Activated CD8-positive, alpha-beta memory T cell treated with anti-CD3 and anti-CD28 coated beads, Interleukin-2, amount 50 U/mL, for 1 hour (primary cell): ENCODE results near the gene DUSP23.
A peak's percentile ranks its signal among the peaks of the same experiment; 100 is the strongest.

ENCODE experiments used
- DNase-seq: peaks from one replicate; pipeline ENCODE4 v3.0.0-alpha.2; 2020; ENCODE audit errors: extremely low read depth

DUSP23 gene

DNA sequence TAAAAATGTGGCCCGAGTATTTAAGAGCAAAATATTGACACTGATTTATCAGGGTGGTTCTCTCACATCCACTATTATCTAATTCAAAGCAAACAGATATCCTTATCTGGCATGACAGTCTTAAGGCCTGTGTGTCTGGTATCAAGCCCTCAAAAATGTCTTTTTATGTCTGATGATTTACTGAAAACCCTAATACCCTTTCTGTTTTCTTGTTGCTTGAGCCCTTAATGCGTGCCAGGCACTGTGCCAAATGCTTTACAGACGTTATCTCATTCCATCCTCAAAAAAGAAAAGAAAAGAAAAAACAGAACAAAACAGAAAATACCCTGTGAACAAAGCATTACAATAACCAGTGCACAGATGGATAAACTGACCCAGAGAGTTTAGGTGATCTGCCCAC is 5.7 kb downstream of the DUSP23 start:
- no peak for DNase-seq

DNA sequence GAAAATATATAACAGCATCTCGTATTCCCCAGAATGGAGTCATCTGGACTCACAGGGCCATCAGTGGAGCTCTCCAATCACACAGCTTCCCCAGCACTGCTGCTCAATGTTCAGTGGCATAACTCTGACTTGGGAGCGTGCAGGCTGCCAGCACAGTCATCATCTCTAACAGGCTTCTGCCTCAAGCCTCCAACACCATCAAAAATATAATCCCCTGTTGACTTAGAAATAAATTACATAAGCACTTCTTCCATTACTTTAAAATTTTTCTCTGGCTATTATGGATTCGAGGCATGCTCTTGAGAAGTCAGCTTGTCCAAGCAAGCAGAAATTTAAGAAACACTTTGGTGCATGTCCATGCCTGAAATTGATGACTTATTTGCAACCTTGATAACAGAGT is 6.2 kb downstream of the DUSP23 start:
- no peak for DNase-seq

DNA sequence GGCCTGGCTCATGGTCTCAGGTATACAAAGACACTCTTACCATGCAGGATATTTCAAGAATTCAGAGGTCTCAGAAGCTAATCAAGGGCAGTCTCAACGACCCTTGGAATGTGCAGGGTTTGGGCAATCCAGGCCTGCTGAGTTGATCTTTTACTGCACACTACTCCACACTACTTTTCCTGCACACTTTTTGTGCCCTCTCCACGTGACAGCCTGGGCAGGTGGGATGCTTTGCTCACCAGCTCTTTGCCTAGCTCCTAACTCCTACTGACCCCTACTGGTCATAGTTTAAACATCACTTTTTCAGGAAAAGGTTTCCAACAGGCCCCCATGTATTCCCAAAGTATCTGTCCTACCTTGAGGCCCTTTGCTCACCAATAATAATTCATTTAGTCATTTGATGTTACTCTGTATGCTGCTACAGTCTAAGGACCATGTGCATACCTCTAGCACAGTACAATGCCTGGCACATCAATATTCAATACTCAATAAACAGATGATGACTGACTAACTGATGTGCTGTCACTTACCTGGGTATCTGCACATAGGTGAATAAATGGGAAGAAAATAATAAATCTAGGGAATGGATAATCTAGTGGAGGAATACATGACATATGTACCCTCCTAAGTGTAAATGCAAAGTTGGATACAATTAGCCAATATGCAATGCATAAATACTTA is 9.6 kb downstream of the DUSP23 start:
- no peak for DNase-seq

DNA sequence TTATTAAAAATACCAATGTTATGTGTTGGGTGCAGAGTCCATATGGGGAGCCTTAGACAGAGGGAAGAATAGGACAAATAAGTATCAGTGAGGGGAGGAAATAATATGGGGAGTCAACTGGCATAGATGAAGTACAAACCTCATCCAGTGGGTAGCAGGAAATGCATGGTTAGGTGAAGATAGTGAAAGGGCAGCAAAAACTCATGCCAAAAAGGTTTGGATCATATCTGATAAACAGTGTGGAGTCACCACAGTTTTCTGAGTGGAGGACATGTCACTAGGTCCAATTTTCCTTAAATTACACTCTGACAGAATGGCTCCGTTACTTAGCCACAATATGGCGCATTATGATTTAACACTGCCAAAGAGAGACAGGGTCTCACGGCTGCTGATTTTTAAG is 10.3 kb downstream of the DUSP23 start:
- DNase-seq = no peak

DNA sequence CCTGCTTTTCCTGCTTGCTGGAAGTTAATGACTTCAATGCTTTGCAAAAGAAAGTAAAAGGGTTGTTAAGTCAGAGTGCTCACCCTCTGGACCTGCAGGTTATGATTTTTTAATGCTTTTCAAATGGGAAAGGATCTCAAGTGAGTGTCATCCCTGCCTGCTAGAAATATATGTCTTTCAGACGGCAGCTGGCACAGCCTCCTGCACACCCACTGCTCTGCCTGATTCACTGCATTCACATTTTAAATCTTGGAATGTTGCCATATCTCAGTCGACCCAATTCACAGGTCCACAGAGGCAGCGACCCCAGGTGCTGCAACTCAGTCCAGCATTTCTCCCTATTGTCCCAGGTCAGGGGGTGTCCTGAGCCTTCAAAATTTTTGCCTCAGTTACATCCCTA is 10.7 kb downstream of the DUSP23 start:
- DNase-seq = no peak

DNA sequence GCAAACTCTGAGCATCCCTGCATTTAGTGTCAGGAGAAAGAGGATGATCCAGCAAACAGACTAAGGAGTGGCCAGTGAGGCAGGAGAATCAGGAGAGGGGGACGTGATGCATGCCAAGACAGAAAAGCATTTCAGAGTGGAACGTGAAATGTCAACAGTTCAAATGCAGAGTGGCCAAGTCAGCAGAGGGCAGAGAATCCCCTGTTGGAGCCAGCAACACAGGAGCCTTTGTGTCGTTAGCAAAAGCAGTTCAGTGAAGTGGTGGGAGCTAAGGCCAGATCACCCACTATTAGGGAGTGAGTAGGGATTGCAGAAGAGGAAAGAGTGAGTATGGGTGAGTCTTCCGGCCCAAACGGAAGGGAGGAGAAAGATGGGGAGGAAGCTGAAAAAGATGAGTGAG is 14.8 kb downstream of the DUSP23 start:
- DNase-seq = no peak

DNA sequence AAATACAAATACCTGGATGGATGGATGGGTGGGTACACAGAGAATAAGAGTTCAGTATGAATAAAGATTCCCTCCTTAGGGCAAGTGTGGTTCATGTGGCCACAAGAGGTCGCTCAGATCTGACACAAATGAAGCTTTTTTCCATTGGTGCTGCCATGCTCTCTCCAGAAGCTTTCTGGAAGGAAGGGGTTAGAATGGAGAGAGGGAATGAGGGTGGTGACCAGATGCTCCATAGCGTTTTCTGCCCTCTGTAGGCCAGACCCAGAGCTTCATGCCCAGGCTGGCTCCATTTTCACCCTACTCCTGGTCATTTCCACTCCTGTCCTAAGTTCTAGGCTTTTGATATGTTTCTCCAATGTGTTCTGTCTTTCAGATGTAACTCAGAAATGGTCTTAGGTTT is 18.1 kb downstream of the DUSP23 start:
- peak; percentile 22 for DNase-seq

DNA sequence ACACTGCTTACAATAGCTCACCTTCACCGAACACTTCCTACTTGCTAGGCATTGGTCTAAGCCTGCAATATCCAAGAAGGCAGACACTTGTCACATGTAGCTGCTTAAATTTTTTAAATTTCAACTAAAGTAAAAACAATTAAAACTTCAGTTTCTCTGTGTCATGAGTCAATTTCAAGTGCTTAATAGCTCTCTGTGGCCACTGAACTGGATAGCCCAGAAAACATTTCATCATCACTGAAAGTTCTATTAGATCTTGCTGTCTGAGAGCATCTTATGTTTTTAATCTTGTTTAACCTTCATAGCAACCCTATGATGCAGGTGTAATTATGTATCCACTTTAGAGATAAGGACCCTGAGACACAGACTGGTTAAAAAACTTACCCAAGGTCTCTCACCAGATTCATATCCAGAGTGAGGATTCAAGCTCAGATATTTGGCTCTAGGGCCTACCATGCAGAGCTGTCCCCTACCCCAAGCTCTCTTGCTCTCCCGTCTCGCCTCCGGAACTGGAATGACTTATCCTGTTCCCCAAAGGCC is 18.8 kb downstream of the DUSP23 start:
- no peak for DNase-seq

DNA sequence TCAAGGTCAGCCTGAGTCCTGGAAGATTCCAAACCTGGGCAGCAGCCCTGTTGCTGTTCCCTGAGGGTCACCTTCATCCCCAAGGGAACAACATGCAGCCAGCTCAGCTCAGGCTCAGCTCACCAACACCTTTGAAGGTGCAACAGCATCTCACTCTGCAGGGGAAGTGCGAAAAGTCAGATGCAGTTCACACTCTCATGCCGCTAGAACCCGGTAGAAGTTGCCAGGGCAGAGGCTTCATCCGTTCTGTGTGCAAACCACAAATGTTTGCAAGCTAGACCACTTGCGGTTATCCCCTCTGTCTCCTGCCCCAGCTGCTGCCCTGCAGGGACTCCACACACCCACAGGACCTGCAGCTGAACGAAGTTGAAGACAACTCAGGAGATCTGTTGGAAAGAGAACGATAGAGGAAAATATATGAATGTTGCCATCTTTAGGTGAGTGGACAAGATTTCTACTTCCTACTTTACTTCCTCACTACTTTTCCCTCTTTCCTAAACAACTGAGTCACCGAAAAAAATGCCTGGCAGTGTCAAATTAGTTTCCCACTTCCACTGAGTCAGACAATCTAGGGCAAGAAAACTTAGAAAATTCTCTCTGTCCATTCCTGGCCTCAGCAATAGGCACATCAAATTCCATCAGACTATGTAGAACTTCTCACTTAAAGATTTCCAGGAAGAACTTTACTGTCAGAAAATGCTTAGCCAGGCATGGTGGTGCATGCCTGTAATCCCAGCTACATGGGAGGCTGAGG is 19.6 kb downstream of the DUSP23 start:
- no peak for DNase-seq

DNA sequence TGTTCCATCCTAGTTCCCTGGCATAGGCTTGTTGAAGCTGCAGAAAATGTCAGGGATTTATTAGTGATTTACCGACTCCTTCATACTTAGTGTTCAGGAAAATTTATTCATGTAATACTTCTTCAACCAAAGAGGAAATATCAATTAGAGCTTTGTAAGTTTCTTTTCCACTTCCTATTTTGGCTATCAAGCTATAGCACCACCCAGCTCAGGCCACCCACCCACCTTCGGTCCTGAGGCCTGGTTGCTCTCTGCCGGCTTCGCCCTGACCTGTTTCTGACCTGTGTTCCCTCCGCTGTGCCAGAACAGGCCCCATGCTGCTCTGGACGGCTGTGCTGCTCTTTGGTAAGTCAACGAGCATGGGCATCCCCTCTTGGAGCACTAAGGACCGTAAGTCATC is 21.3 kb downstream of the DUSP23 start, which contains the start of gene FCRL6:
Gene FCRL6, plus strand, starts transcription at position 250 of the 400 bp plus-strand sequence. Its CDS starts 65 bp downstream, at position 315.
- DNase-seq = no peak

DNA sequence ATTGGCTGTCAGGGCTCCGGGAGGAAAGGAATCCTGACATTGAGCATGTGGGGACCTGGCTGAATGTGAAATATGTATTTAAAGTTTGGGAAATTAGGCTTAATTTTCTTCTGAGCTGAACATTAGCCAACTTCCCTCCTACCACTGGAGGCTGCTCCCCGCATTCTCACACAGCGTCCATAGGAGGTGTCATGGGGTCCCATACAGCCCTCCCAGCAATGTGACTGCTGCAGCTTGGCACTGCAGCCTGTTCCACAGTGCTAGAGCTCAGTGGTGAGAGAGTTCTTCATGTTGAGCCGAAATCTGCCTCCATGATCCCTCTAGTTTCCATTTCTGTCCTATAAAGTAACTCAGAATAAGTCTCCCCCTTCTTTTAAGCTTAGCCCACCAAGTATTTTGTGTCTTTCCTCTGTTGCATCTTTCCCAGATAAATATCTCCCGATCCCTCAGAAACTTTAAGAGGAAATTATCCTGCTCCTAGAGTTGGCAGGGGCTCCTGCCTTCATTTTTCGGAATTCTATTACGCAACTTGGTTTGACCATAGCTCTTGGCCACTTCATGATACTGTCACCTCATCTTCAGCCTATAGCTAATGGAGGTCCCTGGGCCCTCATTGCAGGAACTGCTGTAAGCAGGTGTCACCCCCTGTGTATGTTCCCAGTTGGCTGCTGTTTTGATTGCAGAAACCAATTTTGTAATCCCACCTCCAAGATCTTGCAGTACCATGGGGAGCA is 23.4 kb downstream of the DUSP23 start:
- no peak for DNase-seq

DNA sequence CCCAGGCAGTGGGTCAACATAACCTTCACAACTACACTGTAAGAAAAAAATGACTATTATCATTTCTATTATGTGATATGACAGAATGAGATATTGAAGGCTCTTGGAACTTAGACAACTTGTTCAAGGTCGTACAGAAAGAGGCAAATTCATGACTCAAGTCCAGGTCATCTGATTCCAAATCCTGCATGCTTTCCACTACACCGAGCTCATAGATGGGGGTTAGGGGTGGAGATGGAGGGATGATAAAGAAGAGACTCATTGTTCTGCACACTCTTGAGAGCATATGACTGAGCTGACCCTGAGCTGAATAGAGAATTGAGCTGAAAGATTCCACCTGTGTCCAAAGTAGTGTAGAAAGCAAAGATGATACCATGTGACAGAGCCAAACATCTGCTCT is 24.2 kb downstream of the DUSP23 start:
- DNase-seq = no peak

DNA sequence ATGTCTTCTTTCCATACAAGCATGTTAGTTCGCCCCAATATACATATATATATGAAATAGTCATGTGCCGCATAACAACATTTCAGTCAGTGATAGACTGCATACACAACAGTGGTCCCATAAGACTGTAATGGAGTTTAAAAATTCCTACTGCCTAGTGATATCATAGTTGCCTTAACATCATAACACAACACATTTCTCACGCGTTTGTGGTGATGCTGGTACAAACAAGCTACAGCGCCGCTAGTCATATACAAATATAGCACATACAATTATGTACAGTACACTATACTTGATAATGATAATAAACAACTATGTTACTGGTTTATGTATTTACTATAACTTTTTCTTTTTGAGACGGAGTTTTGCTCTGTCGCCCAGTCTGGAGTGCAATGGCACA is 35.2 kb downstream of the DUSP23 start:
- no peak for DNase-seq

DNA sequence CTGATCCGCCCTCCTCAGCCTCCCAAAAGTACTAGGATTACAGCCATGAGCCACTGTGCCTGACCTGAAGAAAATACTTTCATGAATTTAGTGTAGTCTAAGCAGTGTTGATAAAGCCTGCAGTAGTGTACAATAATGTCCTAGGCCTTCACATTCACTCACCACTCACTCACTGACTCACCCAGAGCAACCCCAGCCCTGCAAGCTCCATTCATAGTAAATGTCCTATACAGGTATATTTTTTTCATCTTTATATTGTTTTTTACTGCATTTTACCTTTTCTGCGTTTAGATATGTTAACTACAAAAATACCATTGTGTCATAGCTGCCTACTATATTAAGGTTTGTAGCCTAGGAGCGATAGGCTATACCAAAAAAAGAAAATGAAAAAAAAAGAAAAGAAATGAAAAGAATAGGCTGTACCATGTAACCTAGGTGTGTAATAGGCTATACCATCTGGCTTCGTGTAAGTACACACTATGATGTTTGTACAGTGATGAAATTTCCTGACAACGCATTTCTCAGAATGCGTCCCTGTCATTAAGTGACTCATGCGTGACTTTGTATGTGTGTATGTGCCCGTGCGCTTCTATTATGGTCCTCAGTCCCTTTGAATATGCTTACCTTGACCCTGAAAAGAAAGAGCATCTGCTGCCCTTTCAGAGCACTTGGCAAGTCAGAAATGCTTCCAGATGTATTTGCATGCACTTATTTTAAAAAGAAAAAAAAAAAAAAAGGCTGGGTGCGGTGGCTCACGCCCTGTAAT is 36.7 kb downstream of the DUSP23 start:
- DNase-seq = no peak

DNA sequence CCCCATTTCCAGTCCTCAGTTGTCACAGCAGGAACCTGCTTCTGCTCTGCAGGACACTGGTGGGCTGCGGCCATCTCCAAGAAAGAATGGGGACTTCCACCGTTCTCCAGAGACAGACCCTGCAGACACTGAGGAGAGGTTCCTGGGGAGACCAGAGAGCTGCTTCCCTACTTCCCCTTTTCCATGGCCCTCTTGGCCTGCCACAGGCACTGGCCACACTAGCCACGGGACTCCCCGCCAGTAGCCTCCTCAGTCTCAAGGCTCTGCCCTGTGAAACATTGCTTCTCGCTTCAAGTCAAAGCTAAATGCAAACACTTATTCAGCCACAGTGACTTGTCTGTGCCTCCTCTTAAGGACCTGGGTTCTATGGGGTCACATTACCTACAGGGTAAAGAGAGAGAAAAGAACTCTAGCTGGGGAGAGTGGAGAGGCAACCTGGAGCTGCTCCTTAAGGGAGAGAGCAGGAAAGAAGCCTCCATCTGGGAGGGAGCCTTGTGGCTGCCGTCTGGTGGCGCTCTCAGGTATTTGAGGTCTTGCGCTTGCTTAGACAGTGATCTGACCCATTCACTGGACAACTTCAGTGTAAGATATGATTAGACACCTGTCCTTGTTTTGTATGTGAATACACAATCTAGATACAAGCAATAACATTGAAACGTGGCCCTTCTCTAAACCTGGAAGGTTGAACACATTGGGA is 40.6 kb downstream of the DUSP23 start:
- no peak for DNase-seq

DNA sequence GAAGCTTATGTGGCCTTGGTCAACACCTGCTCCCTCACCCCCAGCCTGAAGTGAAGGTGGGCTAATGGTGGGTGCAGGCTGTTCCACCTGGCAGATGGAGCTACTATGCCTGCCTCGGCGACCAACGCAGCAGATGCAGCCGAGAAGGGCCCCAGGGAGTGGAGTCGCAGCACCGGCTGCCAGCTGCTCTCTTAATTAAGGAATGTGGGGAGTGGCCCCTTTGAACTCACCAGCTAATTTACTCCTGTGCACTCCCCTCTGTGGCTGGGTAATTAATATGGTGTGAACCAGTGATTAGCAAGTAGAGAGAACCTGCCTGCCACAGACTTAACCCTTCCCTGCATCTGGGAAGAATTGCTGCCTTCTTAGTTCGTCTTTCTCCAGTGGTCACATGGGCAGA is 42.6 kb downstream of the DUSP23 start:
- DNase-seq = no peak

DNA sequence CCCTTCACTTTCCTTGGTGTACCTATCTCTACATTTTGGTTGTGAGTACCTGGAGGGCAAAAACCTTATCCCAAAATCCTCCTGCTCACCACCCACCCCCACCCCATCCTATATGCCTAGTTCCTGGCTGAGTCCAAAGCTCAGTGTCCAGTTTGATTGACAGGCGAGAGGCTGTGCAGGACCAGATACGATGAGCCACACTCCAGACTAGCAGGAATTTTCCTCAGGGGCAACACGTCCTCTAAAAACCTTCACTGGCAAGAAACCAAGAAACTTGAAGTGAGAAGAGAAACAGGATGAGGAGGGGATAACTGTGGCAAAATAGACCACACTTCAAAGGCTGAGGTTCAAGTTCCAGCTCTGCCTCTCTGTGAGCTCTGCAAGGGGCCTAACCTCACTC is 44.8 kb downstream of the DUSP23 start:
- no peak for DNase-seq

DNA sequence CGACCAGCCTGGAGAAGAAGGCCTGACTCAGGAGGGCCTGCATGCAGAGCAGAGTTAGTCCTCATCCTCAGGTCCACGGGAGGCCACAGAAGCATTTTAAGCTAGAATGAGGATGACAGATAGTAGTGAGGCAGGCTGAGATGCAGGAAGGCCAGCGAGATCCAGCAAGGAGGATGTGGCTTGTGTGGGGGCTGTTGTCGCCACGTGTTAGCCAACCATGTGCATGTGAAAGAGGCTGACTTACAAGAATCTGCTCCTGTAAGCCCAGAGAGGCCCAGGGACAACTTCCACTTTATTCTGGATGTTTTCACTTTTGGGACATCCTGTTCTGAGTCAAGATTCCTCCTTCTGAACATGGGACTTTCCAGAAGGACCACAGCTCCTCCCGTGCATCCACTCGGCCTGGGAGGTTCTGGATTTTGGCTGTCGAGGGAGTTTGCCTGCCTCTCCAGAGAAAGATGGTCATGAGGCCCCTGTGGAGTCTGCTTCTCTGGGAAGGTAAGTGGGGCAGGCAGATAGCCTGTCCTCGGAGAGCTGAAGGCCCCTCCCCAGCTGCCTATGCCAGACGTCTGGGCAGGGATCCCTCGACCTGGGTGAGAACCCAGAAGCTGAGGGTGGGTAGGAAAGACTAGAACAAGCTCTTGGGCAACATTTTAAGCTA is 45.8 kb downstream of the DUSP23 start, which contains the start of gene SLAMF8:
Gene SLAMF8, plus strand, starts transcription at position 433 of the 661 bp plus-strand sequence. Its CDS starts 26 bp downstream, at position 459.
- no peak for DNase-seq

DNA sequence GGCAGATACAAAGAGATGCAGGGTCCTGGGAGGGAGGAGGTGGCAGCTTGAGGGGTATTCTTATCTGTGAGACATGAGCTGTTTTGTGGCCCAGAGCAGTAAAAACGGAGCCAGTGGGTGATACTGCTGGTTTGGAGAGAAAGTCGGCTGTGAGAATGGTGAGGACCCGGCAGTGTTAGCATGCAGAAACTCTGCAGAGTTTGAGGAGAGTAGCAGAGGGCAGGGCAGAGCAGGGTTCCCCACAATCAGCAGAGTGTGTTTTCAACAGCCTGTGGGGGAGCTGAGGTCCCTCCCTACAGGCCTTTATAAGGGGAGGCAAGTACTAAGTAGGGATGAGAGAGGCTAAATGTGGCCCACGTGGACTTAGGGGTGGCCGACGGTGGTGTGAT is 46.3 kb downstream of the DUSP23 start:
- DNase-seq = no peak

DNA sequence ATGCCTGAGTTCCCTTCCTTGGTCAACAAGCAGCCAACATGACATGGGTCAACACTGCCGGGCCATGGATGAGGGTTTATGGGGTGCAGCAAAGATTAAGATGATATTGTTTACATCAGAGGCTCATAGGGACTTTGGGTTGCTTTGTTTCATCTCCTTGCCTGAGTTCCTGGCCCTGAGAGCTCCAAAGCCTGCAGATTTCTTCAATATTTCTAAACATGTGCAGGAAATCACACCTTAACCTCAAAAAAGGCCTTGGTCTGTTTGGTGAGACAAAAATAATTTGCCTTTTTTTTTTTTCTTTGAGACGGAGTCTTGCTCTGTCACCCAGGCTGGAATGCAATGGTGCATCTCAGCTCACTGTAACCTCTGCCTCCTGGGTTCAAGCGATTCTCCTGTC is 46.8 kb downstream of the DUSP23 start:
- no peak for DNase-seq

DNA sequence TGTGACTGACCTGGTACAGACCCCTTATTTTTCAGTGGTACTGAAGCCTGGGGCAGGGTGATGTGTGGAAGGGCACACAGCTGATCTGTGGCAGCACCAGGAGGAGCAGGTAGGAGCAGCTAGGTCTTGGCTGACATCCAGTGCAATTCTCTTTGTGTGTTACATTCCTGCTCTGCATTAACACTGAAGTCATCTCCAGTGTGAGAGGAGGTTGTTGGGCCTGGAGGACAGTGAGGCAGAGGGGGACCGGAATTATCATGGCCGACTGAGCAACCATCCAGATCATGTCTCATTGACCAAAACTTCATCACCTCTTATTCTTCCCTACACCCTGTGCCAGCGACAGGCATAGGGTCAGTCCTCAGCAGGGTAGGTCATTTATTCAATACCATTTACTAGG is 47.4 kb downstream of the DUSP23 start:
- DNase-seq = no peak
